Coronary artery (tissue), 2 donors: ENCODE measurements around the gene SLC66A3.
"Not testable (repeated sequence)": the region's sequence is repeated elsewhere in the genome, so short reads cannot be mapped to it uniquely, and the experiment has no call there.

Source experiments
- DNase-seq: peaks from one replicate; pipeline ENCODE4 v3.0.0-alpha.2; 2017; ENCODE audit warnings: low spot score
- H3K27ac ChIP-seq, 2 donors: fragments of 200-600 bp; sonication (generic); one replicate each; pipeline ENCODE4 v1.5.1; 2016 to 2019
- H3K4me3 ChIP-seq: fragments of 200-600 bp; sonication (generic); 2 replicates; pipeline ENCODE4 v1.5.1; 2016; ENCODE audit warnings: mild to moderate bottlenecking, moderate library complexity
- CTCF ChIP-seq: fragments of 200-600 bp; sonication (generic); IDR thresholded peaks from one replicate; pipeline ENCODE4 v1.5.1; 2019; ENCODE audit warnings: antibody characterized with exemption

SLC66A3 gene

GRCh38 chr2:11160731-11161455, 5.6 kb downstream of the SLC66A3 start:
- no peak overlapping the region for H3K4me3 ChIP-seq
- no peak overlapping the region for H3K27ac ChIP-seq
- TF ChIP-seq CTCF, result no peak
- no peak for DNase-seq

GRCh38 chr2:11161747-11162146, 6.5 kb downstream of the SLC66A3 start:
- TF ChIP-seq CTCF, result no peak
- DNase-seq, result no peak
- Histone ChIP-seq H3K4me3 (no peak overlapping the region), H3K27ac (no peak overlapping the region)

- TF ChIP-seq CTCF, result no peak
- Histone ChIP-seq H3K4me3 (no peak overlapping the region), H3K27ac (no peak overlapping the region)
- DNase-seq, result no peak
These were observed 8.4 kb downstream of the SLC66A3 start for GRCh38 chr2:11163439-11164317.

GRCh38 chr2:11165046-11165445, 9.8 kb downstream of the SLC66A3 start:
- not testable (repeated sequence) for H3K27ac ChIP-seq, DNase-seq, H3K4me3 ChIP-seq

- no peak for TF ChIP-seq CTCF
- no peak overlapping the region for H3K27ac ChIP-seq
- no peak overlapping the region for H3K4me3 ChIP-seq
- DNase-seq, result no peak
These were observed 11.2 kb downstream of the SLC66A3 start for GRCh38 chr2:11166476-11166875.

GRCh38 chr2:11168488-11168887, 13.2 kb downstream of the SLC66A3 start:
- no peak for TF ChIP-seq CTCF
- DNase-seq, result no peak
- Histone ChIP-seq H3K4me3 (no peak overlapping the region), H3K27ac (no peak overlapping the region)

- DNase-seq, result no peak
- TF ChIP-seq CTCF, result no peak
- Histone ChIP-seq H3K4me3 (no peak overlapping the region), H3K27ac (no peak overlapping the region)
These were observed 14.1 kb downstream of the SLC66A3 start for GRCh38 chr2:11169333-11169732.
